Anterior cingulate cortex (tissue), 58 donors: ENCODE measurements around the gene CYTIP.
A peak's percentile ranks its signal among the peaks of the same experiment; 100 is the strongest.

Experiments
- DNase-seq, 58 donors: peaks; one replicate each; lab custom pipeline; 2025; lab: John Stamatoyannopoulos, UW

Gene CYTIP

GRCh38 chr2:157443795-157444640 is at the start of gene CYTIP:
Gene CYTIP (minus strand): TSS chr2:157444089. CDS start chr2:157444020, 69 bp downstream.
- DNase-seq: peak in 3 of 58 donors; percentile 6 to 28 (median 8)

GRCh38 chr2:157492189-157492773 is 48.4 kb upstream of the CYTIP start:
- DNase-seq: peak in 51 of 58 donors; percentile 1 to 78 (median 39)

- DNase-seq: no peak
Observed at GRCh38 chr2:157489983-157490382, 46.1 kb upstream of the CYTIP start.

- no peak for DNase-seq
Observed at GRCh38 chr2:157488877-157489276, 45.0 kb upstream of the CYTIP start.

- no peak for DNase-seq
Observed at GRCh38 chr2:157487747-157488146, 43.9 kb upstream of the CYTIP start.

- no peak for DNase-seq
Observed at GRCh38 chr2:157487271-157487610, 43.4 kb upstream of the CYTIP start.

- no peak for DNase-seq
Observed at GRCh38 chr2:157486596-157487270, 42.8 kb upstream of the CYTIP start.

GRCh38 chr2:157480182-157480961 is 36.5 kb upstream of the CYTIP start:
- DNase-seq: peak in 29 of 58 donors; percentile 2 to 64 (median 14)

GRCh38 chr2:157479081-157480027 is 35.5 kb upstream of the CYTIP start:
- no peak for DNase-seq

- DNase-seq: no peak
Observed at GRCh38 chr2:157477919-157478318, 34.0 kb upstream of the CYTIP start.

- no peak for DNase-seq
Observed at GRCh38 chr2:157476953-157477709, 33.2 kb upstream of the CYTIP start.

- DNase-seq: no peak
Observed at GRCh38 chr2:157475722-157476390, 32.0 kb upstream of the CYTIP start.

- DNase-seq: peak in 2 of 58 donors; percentile 26 to 46
Observed at GRCh38 chr2:157473581-157473980, 29.7 kb upstream of the CYTIP start.

- DNase-seq: no peak
Observed at GRCh38 chr2:157471078-157471477, 27.2 kb upstream of the CYTIP start.

- DNase-seq: no peak
Observed at GRCh38 chr2:157470321-157470720, 26.4 kb upstream of the CYTIP start.

- no peak for DNase-seq
Observed at GRCh38 chr2:157469726-157470125, 25.8 kb upstream of the CYTIP start.

- no peak for DNase-seq
Observed at GRCh38 chr2:157468931-157469708, 25.2 kb upstream of the CYTIP start.
